GM19238 (cell line): Measurements from ENCODE around the gene FADS2.
"Not testable (repeated sequence)": the region's sequence is repeated elsewhere in the genome, so short reads cannot be mapped to it uniquely, and the experiment has no call there.

Source experiments
- DNase-seq: peaks from one replicate; pipeline ENCODE4 v3.0.0; 2011; ENCODE audit warnings: low spot score; ENCODE audit not compliant: insufficient read length

The FADS2 gene

DNA sequence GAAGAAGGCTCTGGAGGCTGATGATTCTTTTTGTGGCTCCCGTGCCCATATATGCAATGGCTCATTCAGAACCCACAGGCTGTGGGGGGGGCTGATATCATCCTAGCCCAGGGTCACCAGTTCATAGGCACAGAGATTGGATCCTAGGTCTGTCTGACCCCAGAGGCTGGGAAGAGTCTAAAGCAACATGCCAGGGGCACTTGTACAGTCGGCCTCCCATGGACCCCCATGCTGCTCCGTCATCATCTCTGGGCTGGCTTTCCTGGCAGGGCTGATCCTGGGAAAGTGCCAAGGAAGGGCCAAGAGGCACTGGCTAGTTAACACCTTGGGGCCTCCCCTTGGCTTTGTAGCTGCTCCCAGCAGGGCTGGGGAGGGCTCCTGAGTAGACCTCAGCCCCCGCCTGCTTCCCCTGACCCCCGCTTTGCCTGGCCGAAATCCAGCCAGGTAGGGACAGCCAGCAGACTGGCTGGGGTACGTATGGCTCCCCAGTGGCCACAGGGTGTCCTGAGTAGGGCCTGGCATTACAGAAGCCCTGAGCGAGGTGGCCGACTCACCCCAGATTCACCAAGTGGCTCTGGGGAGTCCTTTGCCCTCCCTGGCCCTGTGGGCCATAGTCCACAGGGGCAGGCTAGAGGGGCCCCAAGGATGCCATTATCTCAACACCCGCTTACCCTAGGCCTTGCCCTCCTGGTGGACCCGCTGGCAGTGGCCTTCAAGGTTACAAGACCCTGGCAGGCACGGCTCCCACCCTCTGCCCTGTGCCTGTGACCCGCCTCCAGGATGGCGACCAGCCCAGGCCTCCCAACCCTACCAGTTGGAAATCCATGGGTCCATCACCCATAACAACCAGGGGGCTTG is 40.7 kb downstream of the FADS2 start:
- no peak for DNase-seq

- DNase-seq, result no peak
Observed at GRCh38 chr11:61869429-61869707, 41.3 kb downstream of the FADS2 start.

GRCh38 chr11:61869708-61870451 is 41.8 kb downstream of the FADS2 start:
- no peak for DNase-seq

- DNase-seq, result no peak
Observed at GRCh38 chr11:61870541-61871031, 42.5 kb downstream of the FADS2 start.

GRCh38 chr11:61871158-61871597 is 43.1 kb downstream of the FADS2 start:
- DNase-seq, result peak; percentile 75

GRCh38 chr11:61872935-61873565 is 45.0 kb downstream of the FADS2 start:
- no peak for DNase-seq

DNA sequence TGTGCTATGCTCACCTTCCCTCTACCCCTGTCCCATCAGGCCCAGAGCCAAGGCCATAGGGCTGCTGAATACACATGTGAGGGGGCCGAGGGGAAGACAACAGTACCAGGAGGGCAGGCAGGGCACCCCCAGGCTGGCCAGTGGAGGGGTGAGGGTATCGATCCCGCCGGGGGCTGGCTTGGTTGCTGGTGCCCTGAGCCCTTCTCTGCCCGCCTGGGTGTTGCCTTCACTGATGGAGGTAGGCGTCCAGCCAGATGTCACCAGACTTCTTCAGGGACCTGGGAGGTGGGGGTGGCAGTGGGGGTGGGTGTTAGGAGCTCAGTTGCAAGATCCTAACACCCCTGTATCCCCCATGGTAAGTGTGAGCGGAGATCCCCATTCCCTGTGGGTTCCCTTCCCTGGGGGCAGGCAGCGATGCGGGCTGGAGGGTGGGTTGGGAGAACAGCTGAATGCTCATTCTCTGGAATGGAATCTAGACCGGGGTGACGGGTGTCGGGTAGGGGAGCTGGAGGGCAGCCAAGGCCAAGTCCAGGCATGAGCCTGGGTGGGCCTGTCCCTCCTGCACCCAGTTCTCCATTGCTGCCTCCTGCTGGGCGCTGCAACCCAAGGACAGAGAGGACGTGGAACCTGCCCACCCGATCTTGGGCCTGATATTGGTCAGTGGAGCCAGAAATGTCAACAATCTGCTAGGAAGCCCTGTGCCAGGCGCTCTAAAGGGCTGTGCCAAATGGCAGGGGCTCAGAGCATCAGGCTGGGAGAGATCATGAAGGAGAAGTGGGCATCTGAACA is 45.7 kb downstream of the FADS2 start:
- DNase-seq, result no peak

DNA sequence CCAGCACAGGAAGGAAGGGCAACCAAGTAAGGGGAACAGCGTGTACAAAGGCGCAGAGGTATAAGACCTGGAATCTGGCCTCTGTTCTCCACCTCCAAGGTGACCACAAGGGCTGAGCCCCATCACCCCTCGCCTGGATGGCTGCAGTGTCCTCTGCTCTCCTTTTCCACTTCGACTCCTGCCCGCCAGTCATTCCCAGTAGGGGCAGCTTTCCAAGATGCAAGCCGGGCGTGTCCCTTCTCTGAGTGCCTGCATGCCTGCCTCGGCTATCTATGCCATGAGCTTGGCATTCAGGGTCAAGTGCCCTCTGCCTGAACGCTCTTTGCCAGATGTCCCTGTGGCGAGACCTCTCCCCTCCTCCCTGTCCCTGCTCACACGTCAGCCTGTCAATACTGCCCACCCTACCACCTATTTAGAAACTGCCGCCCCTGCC is 46.3 kb downstream of the FADS2 start:
- no peak for DNase-seq

DNA sequence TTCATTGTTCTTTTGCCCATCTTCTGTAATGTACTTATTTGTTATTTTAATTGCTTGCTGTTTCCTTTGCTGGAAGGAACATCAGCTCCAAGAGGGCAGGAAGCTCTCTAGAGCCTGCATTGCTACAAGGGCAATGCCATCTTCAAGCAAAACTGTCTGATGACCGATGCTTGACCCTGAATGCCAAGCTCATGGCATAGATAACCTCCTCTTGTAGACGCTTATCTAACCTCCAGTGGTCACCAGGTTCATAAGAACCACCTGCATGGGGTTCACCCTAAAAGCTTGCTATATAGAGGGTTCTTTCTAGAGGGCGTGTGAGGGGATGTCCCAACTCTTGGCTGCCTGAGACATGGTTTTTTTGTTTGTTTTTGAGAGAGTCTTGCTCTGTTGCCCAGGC is 46.8 kb downstream of the FADS2 start:
- no peak for DNase-seq

- no peak for DNase-seq
Observed at GRCh38 chr11:61875698-61876097, 47.6 kb downstream of the FADS2 start.

- no peak for DNase-seq
Observed at GRCh38 chr11:61879152-61879551, 51.1 kb downstream of the FADS2 start.

- peak; percentile 57 for DNase-seq
Observed at GRCh38 chr11:61880031-61880430, 51.9 kb downstream of the FADS2 start.

DNA sequence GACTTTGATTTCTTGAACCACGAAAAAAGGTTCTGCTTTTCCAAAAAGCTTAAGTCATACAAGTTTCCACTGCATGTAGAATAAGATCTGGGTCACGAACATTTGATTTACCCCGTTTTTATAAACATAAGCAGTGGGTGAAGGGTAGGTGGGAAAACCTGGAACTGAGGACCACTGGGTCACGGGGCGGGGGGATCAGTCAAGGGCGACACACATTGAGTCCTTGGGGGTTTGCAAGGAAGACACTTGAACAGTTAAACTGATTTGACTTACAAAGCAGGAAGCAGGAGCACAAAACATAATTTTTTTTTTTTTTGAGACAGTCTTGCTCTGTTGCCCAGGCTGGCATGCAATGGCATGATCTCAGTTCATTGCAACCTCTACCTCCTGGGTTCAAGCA is 52.4 kb downstream of the FADS2 start:
- DNase-seq, result no peak

GRCh38 chr11:61881397-61881796 is 53.3 kb downstream of the FADS2 start:
- DNase-seq, result no peak

DNA sequence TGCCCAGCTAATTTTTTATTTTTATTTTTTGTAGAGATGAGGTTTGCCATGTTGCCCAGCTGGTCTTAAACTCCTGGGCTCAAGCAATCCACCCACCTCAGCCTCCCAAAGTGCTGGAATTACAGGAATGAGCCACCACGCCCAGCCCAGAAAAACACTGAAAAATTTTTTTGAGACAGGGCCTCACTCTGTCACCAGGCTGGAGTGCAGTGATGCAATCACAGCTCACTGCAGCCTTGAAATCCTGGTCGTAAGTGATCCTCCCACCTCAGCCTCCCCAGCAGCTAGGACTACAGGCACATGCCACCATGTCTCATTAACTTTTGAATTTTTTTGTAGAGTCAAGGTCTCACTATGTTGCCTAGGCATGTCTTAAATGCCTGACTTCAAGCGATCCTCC is 54.2 kb downstream of the FADS2 start:
- DNase-seq, result not testable (repeated sequence)

DNA sequence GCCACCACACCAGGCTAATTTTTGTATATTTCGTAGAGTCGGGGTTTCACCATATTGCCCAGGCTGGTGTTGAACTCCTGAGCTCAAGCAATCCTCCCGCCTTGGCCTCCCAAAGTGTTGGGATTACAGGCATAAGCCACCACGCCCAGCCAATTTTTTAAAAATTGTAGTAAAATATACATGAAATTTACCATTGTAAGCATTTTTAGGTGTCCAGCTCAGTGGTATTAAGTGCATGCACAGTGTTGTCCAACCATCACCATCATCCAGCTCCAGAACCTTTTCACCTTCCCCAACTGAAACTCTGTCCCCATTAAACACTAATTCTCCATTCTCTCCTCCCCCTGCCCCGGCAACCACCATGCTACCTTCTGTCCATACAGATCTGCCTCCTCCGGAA is 54.8 kb downstream of the FADS2 start:
- no peak for DNase-seq

GRCh38 chr11:61883327-61883726 is 55.2 kb downstream of the FADS2 start:
- DNase-seq, result no peak

GRCh38 chr11:61883947-61884346 is 55.8 kb downstream of the FADS2 start:
- DNase-seq, result no peak

- no peak for DNase-seq
Observed at GRCh38 chr11:61885166-61885778, 57.2 kb downstream of the FADS2 start.

- DNase-seq, result no peak
Observed at GRCh38 chr11:61885784-61886580, 57.9 kb downstream of the FADS2 start.
